MM.1S (cell line): ENCODE data around the gene CHN2.

ENCODE experiments used
- DNase-seq: peaks from one replicate; pipeline ENCODE4 v3.0.0-alpha.2; 2015
- H2AFZ ChIP-seq: fragments of 300-600 bp; sonication (generic); 2 replicates; pipeline ENCODE4 v1.6.0; 2016; ENCODE audit warnings: antibody characterized with exemption, low read length
- H3F3A ChIP-seq: fragments of 300-600 bp; sonication (generic); 2 replicates; pipeline ENCODE4 v1.6.1; 2016; ENCODE audit warnings: mild to moderate bottlenecking, antibody characterized with exemption, low read length, moderate library complexity, mixed read lengths; ENCODE audit not compliant: insufficient read depth
- H3K27ac ChIP-seq: fragments of 300-600 bp; sonication (generic); 2 replicates; pipeline ENCODE4 v1.5.1; 2016; ENCODE audit warnings: mild to moderate bottlenecking, low read length
- H3K27me3 ChIP-seq: fragments of 300-600 bp; sonication (generic); replicated peaks from 2 replicates; pipeline ENCODE4 v1.6.0; 2016; ENCODE audit warnings: low read length; ENCODE audit not compliant: insufficient read depth
- H3K36me3 ChIP-seq: fragments of 300-600 bp; sonication (generic); replicated peaks from 2 replicates; pipeline ENCODE4 v1.6.1; 2016; ENCODE audit warnings: mild to moderate bottlenecking, low read length, mixed read lengths; ENCODE audit not compliant: insufficient read depth
- H3K4me1 ChIP-seq: fragments of 300-600 bp; sonication (generic); 2 replicates; pipeline ENCODE4 v1.6.1; 2016; ENCODE audit warnings: low read length, mixed read lengths
- H3K4me2 ChIP-seq: fragments of 300-600 bp; sonication (generic); 2 replicates; pipeline ENCODE4 v1.6.0; 2016; ENCODE audit warnings: low read depth, low read length
- H3K4me3 ChIP-seq: fragments of 300-600 bp; sonication (generic); 2 replicates; pipeline ENCODE4 v1.5.1; 2016; ENCODE audit warnings: low read length, mixed read lengths
- H3K79me2 ChIP-seq: fragments of 300-600 bp; sonication (generic); 2 replicates; pipeline ENCODE4 v1.6.1; 2016; ENCODE audit warnings: mixed run types, low read length, mixed read lengths
- H3K9ac ChIP-seq: fragments of 300-600 bp; sonication (generic); 2 replicates; pipeline ENCODE4 v1.6.1; 2016; ENCODE audit warnings: low read length, mixed read lengths
- H3K9me2 ChIP-seq: fragments of 300-600 bp; sonication (generic); replicated peaks from 2 replicates; pipeline ENCODE4 v1.6.1; 2016; ENCODE audit warnings: mild to moderate bottlenecking, low read length, mixed read lengths; ENCODE audit not compliant: insufficient read depth
- H3K9me3 ChIP-seq: fragments of 300-600 bp; sonication (generic); replicated peaks from 2 replicates; pipeline ENCODE4 v1.6.1; 2016; ENCODE audit warnings: mild to moderate bottlenecking, low read length, mixed read lengths; ENCODE audit not compliant: insufficient read depth
- H4K20me1 ChIP-seq: fragments of 300-600 bp; sonication (generic); 2 replicates; pipeline ENCODE4 v1.6.1; 2016; ENCODE audit warnings: mild to moderate bottlenecking, low read length, moderate library complexity, mixed read lengths; ENCODE audit not compliant: insufficient read depth
- CTCF ChIP-seq: fragments of 300-600 bp; sonication (generic); IDR thresholded peaks from 2 replicates; pipeline ENCODE4 v1.5.1; 2016; ENCODE audit warnings: antibody characterized with exemption, low read length, mixed read lengths
- EZH2 ChIP-seq: fragments of 300-600 bp; sonication (generic); optimal IDR thresholded peaks from 2 replicates; pipeline ENCODE3; 2017; ENCODE audit warnings: low read depth, mild to moderate bottlenecking, antibody characterized with exemption, low read length, mixed read lengths
- EZH2phosphoT487 ChIP-seq: fragments of 300-600 bp; sonication (generic); IDR thresholded peaks from 2 replicates; pipeline ENCODE4 v1.6.1; 2018; ENCODE audit warnings: antibody characterized with exemption, low read length

The CHN2 gene

GRCh38 chr7:29315892-29316270 lies 121.3 kb downstream of the CHN2 start:
- no peaks in the 10 kb centered on the region for H3K36me3 ChIP-seq
- no peaks in the 10 kb centered on the region for H3K9me3 ChIP-seq
- H3K27me3 ChIP-seq = no peaks in the 10 kb centered on the region
- no peaks in the 10 kb centered on the region for H4K20me1 ChIP-seq
- H3K4me2 ChIP-seq = no peak overlapping the region
- no peak overlapping the region for H3K27ac ChIP-seq
- TF ChIP-seq CTCF (no peak), EZH2 (no peak), EZH2phosphoT487 (no peak)
- H2AFZ ChIP-seq = no peak overlapping the region
- H3K79me2 ChIP-seq = no peaks in the 10 kb centered on the region
- H3K9me2 ChIP-seq = no peaks in the 10 kb centered on the region
- DNase-seq = no peak
- H3K4me3 ChIP-seq = no peak overlapping the region
- H3F3A ChIP-seq = no peaks in the 10 kb centered on the region
- H3K4me1 ChIP-seq = no peaks in the 10 kb centered on the region
- no peak overlapping the region for H3K9ac ChIP-seq

GRCh38 chr7:29316926-29317325 lies 122.4 kb downstream of the CHN2 start:
- no peak overlapping the region for H2AFZ ChIP-seq
- H3K36me3 ChIP-seq = no peaks in the 10 kb centered on the region
- no peak overlapping the region for H3K4me2 ChIP-seq
- no peak overlapping the region for H3K9ac ChIP-seq
- H3K4me3 ChIP-seq = no peak overlapping the region
- no peaks in the 10 kb centered on the region for H3K4me1 ChIP-seq
- H3K79me2 ChIP-seq = no peaks in the 10 kb centered on the region
- H3K27ac ChIP-seq = no peak overlapping the region
- no peaks in the 10 kb centered on the region for H3K9me3 ChIP-seq
- no peaks in the 10 kb centered on the region for H3F3A ChIP-seq
- no peak for DNase-seq
- H3K9me2 ChIP-seq = no peaks in the 10 kb centered on the region
- no peaks in the 10 kb centered on the region for H3K27me3 ChIP-seq
- H4K20me1 ChIP-seq = no peaks in the 10 kb centered on the region
- TF ChIP-seq CTCF (no peak), EZH2 (no peak), EZH2phosphoT487 (no peak)

GRCh38 chr7:29318853-29319718 lies 124.5 kb downstream of the CHN2 start:
- H3K79me2 ChIP-seq = no peaks in the 10 kb centered on the region
- H3K36me3 ChIP-seq = no peaks in the 10 kb centered on the region
- no peak overlapping the region for H3K27ac ChIP-seq
- no peaks in the 10 kb centered on the region for H3K27me3 ChIP-seq
- no peak overlapping the region for H3K4me2 ChIP-seq
- H3K9me2 ChIP-seq = no peaks in the 10 kb centered on the region
- H3K9ac ChIP-seq = no peak overlapping the region
- H3K4me3 ChIP-seq = no peak overlapping the region
- no peaks in the 10 kb centered on the region for H3F3A ChIP-seq
- no peaks in the 10 kb centered on the region for H3K4me1 ChIP-seq
- no peaks in the 10 kb centered on the region for H3K9me3 ChIP-seq
- no peak overlapping the region for H2AFZ ChIP-seq
- H4K20me1 ChIP-seq = no peaks in the 10 kb centered on the region
- TF ChIP-seq EZH2phosphoT487 = no peak
- DNase-seq = no peak
